HCT116 (cell line): ENCODE measurements around the gene CPNE9. TPM values are rescaled to one million over a fixed set of nuclear protein-coding genes. Genes with fewer than 3 reads are reported as not detected.

ENCODE experiments used
- ATAC-seq: fragments of 200-7000 bp; cut with Tn5 transposase; 2 replicates; pipeline ENCODE4 v1.9.1; 2020; ENCODE audit warnings: mild to moderate bottlenecking, moderate library complexity
- BruUV-seq: library from RNA; stranded (reverse); fragments of 400-500 nt; replicated peaks from 2 replicates; lab custom pipeline; 2021; lab: Mats Ljungman, UMichigan
- CTCF ChIA-PET: fragments of 300-600 bp; sonication (Branson Sonifier 250); formaldehyde crosslinking; loops from one replicate; lab custom pipeline; 2021; ENCODE audit warnings: antibody characterized with exemption; lab: Charles Lee
- POLR2A ChIA-PET: fragments of 300-600, 350-600 bp; sonication (Branson Sonifier 250); formaldehyde crosslinking; loops from one replicate; lab custom pipeline; 2021; ENCODE audit warnings: antibody characterized with exemption; lab: Charles Lee
- RAD21 ChIA-PET, 2 experiments: fragments of 300-600 bp; sonication (Branson Sonifier 250); formaldehyde crosslinking; loops; one replicate each; lab custom pipeline; 2023; ENCODE audit warnings: low total read pairs in 2 of 2; ENCODE audit not compliant: uncharacterized antibody in 2 of 2, unreplicated experiment in 2 of 2, low non-redundant PET in 1 of 2; lab: Charles Lee
- DNase-seq: peaks from one replicate; pipeline ENCODE4 v3.0.0-alpha.2; 2010; ENCODE audit warnings: low read depth, low spot score
- H2AFZ ChIP-seq: fragments of 200-600 bp; shearing (Covaris generic), sonication (generic); 2 replicates; pipeline ENCODE4 v1.6.1; 2017; ENCODE audit warnings: low read depth, mixed run types, mixed read lengths, antibody characterized with exemption, low read length; ENCODE audit not compliant: poor library complexity, severe bottlenecking
- H3K27ac ChIP-seq: 2 replicates; pipeline ENCODE4 v1.5.1; 2012; ENCODE audit warnings: low read depth, low read length
- H3K27me3 ChIP-seq: fragments of 200-600 bp; sonication (generic); 2 replicates; pipeline ENCODE4 v1.6.1; 2016; ENCODE audit warnings: mixed run types, low read length, mixed read lengths; ENCODE audit not compliant: insufficient read depth
- H3K36me3 ChIP-seq, 2 experiments: fragments of 200-500 bp in 1 of 2; fragments of 200-600 bp in 1 of 2; sonication (Bioruptor generic) in 1 of 2; sonication (generic) in 1 of 2; 2 replicates each; pipeline versions ENCODE4 v1.5.1 to v1.6.1; 2014 to 2016; ENCODE audit warnings: low read length in 2 of 2, inconsistent platforms in 1 of 2, mixed read lengths in 1 of 2, mixed run types in 1 of 2; ENCODE audit not compliant: insufficient read depth in 2 of 2, control insufficient read depth in 1 of 2
- H3K4me1 ChIP-seq, 2 experiments: fragments of 200-600 bp in 1 of 2; sonication (generic) in 1 of 2; 2 replicates each; pipeline versions ENCODE4 v1.5.1 to v1.6.1; 2012 to 2017; ENCODE audit warnings: low read length in 2 of 2, inconsistent platforms in 1 of 2, mild to moderate bottlenecking in 1 of 2, mixed read lengths in 1 of 2, mixed run types in 1 of 2, moderate library complexity in 1 of 2; ENCODE audit not compliant: insufficient read depth in 2 of 2, control insufficient read depth in 1 of 2
- H3K4me2 ChIP-seq: fragments of 200-600 bp; sonication (generic); 2 replicates; pipeline ENCODE4 v1.6.1; 2017; ENCODE audit warnings: mixed run types, low read length, mixed read lengths
- H3K4me3 ChIP-seq, 2 experiments: fragments of 200-600 bp in 1 of 2; sonication (generic) in 1 of 2; replicated peaks in 1 of 2; 2 replicates each; pipeline ENCODE4 v1.5.1; 2011 to 2016; ENCODE audit warnings: low read length in 2 of 2, control low read depth in 1 of 2, low read depth in 1 of 2, mild to moderate bottlenecking in 1 of 2, mixed read lengths in 1 of 2, mixed run types in 1 of 2
- H3K79me2 ChIP-seq: fragments of 200-600 bp; sonication (generic); 2 replicates; pipeline ENCODE4 v1.6.1; 2017; ENCODE audit warnings: mild to moderate bottlenecking, mixed run types, low read length, moderate library complexity, mixed read lengths; ENCODE audit not compliant: insufficient read depth
- H3K9ac ChIP-seq: fragments of 200-600 bp; sonication (generic); 2 replicates; pipeline ENCODE4 v1.6.1; 2016; ENCODE audit warnings: low read length, mixed read lengths
- H3K9me2 ChIP-seq: fragments of 200-600 bp; sonication (generic), shearing (Covaris generic); 2 replicates; pipeline ENCODE4 v1.6.1; 2017; ENCODE audit warnings: mixed run types, mild to moderate bottlenecking, moderate library complexity; ENCODE audit not compliant: insufficient read depth
- H3K9me3 ChIP-seq, 2 experiments: fragments of 200-500 bp in 1 of 2; fragments of 200-600 bp in 1 of 2; sonication (Bioruptor generic) in 1 of 2; sonication (generic) in 1 of 2; 2 replicates each; pipeline ENCODE4 v1.6.1; 2014 to 2017; ENCODE audit warnings: low read length in 2 of 2, mixed read lengths in 2 of 2, inconsistent platforms in 1 of 2, low read depth in 1 of 2, mild to moderate bottlenecking in 1 of 2, mixed run types in 1 of 2, moderate library complexity in 1 of 2; ENCODE audit not compliant: control insufficient read depth in 1 of 2, insufficient read depth in 1 of 2
- H4K20me1 ChIP-seq: fragments of 200-600 bp; sonication (generic), shearing (Covaris generic); 2 replicates; pipeline ENCODE4 v1.6.1; 2017; ENCODE audit warnings: mixed run types, mild to moderate bottlenecking, moderate library complexity; ENCODE audit not compliant: insufficient read depth
- EZH2 ChIP-seq: fragments of 200-600 bp; sonication (generic); IDR thresholded peaks from 2 replicates; pipeline ENCODE4 v1.6.1; 2017; ENCODE audit warnings: antibody characterized with exemption, mixed run types
- intact Hi-C: fragments of 100-400 bp; cut with micrococcal nuclease; formaldehyde crosslinking; loops from 2 replicates; pipeline ENCODE4 v1.10.0; 2022
- total RNA-seq: library from RNA; stranded (reverse); gene quantifications from one replicate; pipeline ENCODE4 v1.2.1, GENCODE V29; 2021; ENCODE audit not compliant: unreplicated experiment
- TF ChIP-seq, protein P1 (sequence below): IDR thresholded peaks from 2 replicates; pipeline ENCODE4 v1.6.1; 2012; ENCODE audit warnings: low read depth

Gene CPNE9
- total RNA-seq, 1 experiment from 2014 or later: 0.98 TPM

DNA sequence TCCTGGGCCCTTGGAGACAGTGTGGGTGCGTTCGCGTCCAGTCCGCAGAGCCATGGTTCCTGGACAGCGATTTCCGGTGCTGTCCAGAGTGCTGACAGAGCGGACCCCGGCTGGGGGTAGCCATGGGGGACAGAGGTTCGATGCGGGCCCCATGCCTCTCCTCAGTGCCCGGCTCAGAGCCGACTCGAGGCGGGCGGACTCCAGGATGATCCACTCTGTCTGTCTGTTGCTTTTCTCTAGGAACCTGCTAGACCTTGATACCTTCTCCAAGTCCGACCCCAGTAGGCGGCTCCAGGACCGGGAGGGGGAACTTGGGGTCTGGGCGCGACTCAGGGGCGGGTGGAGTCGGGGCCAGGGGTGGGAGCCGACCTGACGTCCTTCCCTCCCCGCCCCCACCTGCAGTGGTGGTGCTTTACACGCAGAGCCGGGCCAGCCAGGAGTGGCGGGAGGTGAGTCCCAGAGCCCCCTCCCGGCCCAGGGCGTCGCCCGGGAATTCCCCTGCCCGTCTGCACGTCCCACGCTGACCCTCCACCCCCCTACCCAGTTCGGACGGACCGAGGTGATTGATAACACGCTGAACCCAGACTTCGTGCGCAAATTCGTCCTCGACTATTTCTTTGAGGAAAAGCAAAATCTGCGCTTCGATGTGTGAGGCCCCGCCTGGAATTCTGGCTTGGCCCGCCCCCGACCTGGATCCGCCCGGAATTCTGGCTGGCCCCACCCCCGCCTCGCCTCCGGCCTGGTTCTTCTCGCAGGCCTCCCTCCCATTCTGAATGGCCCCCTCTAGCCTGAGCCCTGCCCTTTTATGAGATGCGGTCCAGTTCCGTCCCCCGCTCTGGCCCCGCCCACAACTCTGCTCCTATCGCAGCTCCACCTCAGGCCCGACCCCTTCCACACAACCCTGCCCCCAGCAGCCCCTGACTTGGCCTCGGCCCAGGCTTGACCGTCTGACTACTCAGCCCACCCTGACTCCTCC lies 1.0 kb downstream of the CPNE9 start:
- Histone ChIP-seq H3K4me1 (peaks cover 0 to 9% of the 10 kb centered on the region in 2 experiments; a peak in 2 of 4 replicates), H3K9me2 (no peaks in the 10 kb centered on the region), H4K20me1 (no peaks in the 10 kb centered on the region), H3K9ac (peak overlapping the region; percentile 30; the same call in 1 of the 2 replicates), H3K4me2 (peak overlapping the region; percentile 70), H3K27ac (no peak overlapping the region), H3K27me3 (no peaks in the 10 kb centered on the region), H3K9me3 (no peaks in the 10 kb centered on the region), H3K36me3 (peaks cover 0 to 3% of the 10 kb centered on the region in 2 experiments; a peak in 1 of 4 replicates), H3K79me2 (no peaks in the 10 kb centered on the region), H3K4me3 (peak overlapping the region in 1 of 2 experiments; percentile 40; a peak in 3 of 4 replicates), H2AFZ (no peak overlapping the region)
- no TSS peak for BruUV-seq
- ChIA-PET POLR2A (no interaction called here), RAD21 (no interaction called here), CTCF (no interaction called here)
- TF ChIP-seq, protein P1, sequence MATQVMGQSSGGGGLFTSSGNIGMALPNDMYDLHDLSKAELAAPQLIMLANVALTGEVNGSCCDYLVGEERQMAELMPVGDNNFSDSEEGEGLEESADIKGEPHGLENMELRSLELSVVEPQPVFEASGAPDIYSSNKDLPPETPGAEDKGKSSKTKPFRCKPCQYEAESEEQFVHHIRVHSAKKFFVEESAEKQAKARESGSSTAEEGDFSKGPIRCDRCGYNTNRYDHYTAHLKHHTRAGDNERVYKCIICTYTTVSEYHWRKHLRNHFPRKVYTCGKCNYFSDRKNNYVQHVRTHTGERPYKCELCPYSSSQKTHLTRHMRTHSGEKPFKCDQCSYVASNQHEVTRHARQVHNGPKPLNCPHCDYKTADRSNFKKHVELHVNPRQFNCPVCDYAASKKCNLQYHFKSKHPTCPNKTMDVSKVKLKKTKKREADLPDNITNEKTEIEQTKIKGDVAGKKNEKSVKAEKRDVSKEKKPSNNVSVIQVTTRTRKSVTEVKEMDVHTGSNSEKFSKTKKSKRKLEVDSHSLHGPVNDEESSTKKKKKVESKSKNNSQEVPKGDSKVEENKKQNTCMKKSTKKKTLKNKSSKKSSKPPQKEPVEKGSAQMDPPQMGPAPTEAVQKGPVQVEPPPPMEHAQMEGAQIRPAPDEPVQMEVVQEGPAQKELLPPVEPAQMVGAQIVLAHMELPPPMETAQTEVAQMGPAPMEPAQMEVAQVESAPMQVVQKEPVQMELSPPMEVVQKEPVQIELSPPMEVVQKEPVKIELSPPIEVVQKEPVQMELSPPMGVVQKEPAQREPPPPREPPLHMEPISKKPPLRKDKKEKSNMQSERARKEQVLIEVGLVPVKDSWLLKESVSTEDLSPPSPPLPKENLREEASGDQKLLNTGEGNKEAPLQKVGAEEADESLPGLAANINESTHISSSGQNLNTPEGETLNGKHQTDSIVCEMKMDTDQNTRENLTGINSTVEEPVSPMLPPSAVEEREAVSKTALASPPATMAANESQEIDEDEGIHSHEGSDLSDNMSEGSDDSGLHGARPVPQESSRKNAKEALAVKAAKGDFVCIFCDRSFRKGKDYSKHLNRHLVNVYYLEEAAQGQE: peak; percentile 73
- no peak for TF ChIP-seq EZH2
- intact Hi-C loops: no loop called here
- peak; percentile 92 for ATAC-seq
- no peak for DNase-seq
